ENCODE results near the gene CCDC34.

The CCDC34 gene

GRCh38 chr11:27315836-27316235 lies 47.2 kb downstream of the CCDC34 start:
- no peak for DNase-seq

DNA sequence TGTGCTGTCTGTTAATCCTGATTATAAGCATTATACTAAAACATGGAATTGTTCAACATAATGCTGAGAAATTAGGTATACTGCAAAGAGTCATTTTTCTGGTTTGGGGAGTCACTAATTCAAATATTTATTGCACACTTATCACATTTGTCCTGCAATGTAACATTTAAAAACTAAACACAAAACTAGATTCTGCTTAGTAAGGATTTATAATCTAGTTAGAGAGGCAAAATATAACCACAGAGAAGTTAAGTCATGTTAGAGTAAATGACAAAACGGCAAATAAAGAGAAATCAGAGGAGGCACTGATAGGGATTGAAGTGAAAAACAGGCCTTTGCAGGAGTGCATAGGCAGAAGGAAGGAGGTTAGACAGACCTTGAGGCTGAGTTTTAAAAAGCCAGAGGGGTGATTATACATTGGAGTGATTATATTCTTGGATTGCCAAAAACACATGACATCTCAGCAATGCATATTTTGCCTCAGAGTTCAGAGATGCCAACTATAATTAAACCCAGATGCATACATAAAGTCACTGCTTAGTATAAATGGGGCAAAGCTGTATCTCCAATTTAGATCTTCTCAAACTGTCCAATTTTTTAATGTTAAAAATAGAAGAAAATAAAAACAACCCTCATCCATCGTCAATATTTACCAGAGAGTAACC lies 49.7 kb downstream of the CCDC34 start:
- no peak for DNase-seq

GRCh38 chr11:27312110-27312509 lies 50.9 kb downstream of the CCDC34 start:
- DNase-seq, result no peak

- DNase-seq, result no peak
Observed at GRCh38 chr11:27310707-27311106, 52.3 kb downstream of the CCDC34 start.

DNA sequence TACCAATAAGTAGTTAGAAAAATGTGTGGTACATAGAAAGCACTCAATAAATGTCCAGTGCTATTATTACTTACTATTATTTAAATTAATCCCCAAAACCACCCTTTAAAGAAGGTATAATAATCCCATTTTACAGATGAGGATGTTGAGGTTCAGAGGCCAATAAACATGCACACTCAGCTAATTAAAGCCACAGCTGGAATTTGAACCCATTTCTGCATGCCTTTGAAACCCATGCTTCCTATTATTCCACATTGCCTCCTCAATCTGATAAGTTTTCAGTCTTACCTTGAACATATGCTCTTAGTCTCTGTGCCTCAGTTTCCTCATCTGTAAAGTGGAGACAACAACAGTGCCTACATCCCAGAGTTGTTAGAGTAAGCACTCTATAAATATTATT lies 52.8 kb downstream of the CCDC34 start:
- no peak for DNase-seq

GRCh38 chr11:27309046-27309445 lies 54.0 kb downstream of the CCDC34 start:
- DNase-seq, result no peak

- DNase-seq, result no peak
Observed at GRCh38 chr11:27307232-27307631, 55.8 kb downstream of the CCDC34 start.

GRCh38 chr11:27305751-27306150 lies 57.3 kb downstream of the CCDC34 start:
- no peak for DNase-seq

- DNase-seq, result no peak
Observed at GRCh38 chr11:27304514-27304913, 58.5 kb downstream of the CCDC34 start.

DNA sequence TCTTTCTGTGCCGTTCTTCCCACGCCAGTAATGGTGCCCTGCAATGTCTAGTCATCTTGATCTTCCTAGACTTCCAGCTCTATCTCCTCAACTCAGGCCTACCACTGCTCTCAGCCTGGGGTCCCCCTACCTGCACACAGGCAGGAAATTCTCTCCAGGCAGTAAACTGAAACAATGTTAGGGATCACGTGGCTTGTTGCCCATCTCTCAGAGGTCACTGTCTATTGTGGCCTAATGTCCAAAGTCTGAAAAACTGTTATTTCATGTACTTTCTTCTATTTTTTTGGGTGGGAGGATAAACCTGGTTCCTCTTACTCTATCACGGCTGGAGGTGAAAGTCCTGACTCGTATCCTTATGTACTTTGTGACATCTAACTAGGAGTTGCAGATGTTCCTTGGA lies 59.1 kb downstream of the CCDC34 start:
- no peak for DNase-seq

GRCh38 chr11:27300974-27301373 lies 62.0 kb downstream of the CCDC34 start:
- DNase-seq, result no peak

GRCh38 chr11:27297616-27298015 lies 65.4 kb downstream of the CCDC34 start:
- DNase-seq, result no peak

- peak; percentile 6 for DNase-seq
Observed at GRCh38 chr11:27296497-27296896, 66.5 kb downstream of the CCDC34 start.

DNA sequence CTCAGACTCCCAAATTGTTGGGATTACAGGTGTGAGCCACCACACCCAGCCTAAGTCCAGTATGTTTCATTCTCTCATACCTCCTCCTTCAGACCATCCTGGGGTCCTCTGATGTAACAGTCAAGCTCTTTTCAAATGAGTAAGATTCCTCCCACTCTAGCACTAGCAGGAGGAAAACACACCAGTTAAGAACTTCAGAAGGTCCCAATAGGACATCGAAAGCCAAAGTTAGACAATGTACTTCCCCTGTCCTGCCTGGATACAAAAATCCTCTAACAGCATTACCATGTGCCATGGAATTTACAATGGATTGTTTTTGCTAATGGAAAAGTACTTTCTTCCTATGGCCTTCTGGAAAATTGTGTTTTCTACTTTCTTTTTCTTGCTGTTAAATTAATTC lies 67.1 kb downstream of the CCDC34 start:
- DNase-seq, result no peak

DNA sequence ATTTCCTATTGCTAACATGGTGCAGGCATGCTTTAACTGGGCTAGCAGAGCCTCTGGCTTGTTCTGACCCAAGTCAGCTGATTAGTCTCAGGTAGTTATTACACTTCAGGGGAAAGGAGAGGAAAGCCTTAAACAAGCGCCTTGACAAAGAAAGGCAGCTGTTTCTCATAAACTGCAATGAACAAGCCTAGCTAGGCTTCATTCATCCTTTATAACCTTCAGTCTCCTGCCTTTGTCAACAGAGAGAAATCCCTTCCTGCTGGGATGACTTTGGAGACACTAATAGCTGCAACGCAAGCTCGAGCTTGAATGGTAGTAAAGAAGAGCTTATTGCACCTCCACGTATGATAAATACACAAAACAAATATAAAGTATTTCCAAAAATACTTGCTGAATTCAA lies 68.4 kb downstream of the CCDC34 start:
- no peak for DNase-seq

- no peak for DNase-seq
Observed at GRCh38 chr11:27293515-27294417, 69.2 kb downstream of the CCDC34 start.

GRCh38 chr11:27292637-27293010 lies 70.4 kb downstream of the CCDC34 start:
- no peak for DNase-seq

DNA sequence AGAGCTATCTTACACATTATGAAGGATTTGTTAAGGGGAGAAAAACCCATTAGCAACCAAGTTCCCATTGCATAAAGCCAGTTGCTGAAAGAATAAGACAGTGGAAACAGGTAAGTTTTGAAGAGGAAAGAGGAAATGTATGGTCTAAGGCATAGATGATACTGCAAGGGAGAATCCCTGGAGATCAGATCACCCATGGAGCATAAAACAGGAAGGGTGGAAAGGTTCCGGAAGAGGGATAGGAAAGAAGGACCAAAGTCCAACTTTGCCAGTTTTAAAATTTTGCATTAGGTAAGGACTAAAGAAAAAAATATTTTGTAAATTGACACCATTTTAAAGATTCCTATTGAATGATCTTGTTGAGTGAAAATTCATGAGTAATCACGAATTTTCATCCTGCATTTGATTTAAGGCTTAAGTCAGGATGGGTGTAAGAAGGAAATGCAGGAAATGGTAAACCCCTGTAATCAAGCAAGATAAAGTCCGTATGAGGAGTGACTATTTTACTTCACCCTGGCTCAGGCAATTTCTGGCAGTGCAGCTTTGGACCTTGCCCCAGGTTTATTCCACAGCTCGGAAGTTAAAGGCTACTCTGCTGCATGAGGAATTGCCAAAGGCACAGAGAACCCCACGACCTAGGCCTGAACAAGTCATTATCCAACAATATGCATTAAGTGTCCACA lies 70.9 kb downstream of the CCDC34 start:
- DNase-seq, result no peak

GRCh38 chr11:27291302-27291889 lies 71.6 kb downstream of the CCDC34 start:
- no peak for DNase-seq

- no peak for DNase-seq
Observed at GRCh38 chr11:27290261-27291050, 72.6 kb downstream of the CCDC34 start.

Data from DMS79 (cell line).